Hepatocyte (in vitro differentiated cells): ENCODE measurements around the gene ZFHX3. TPM values are rescaled to one million over a fixed set of nuclear protein-coding genes. Genes with fewer than 3 reads are reported as not detected.

Source experiments
- DNase-seq: peaks from one replicate; pipeline ENCODE4 v3.0.0-alpha.2; 2016; ENCODE audit warnings: low spot score
- H2AFZ ChIP-seq: fragments of 200-600 bp; sonication (generic); 2 replicates; pipeline ENCODE4 v1.6.0; 2016; ENCODE audit warnings: antibody characterized with exemption, mild to moderate bottlenecking
- H3K27ac ChIP-seq: fragments of 200-600 bp; sonication (generic); 2 replicates; pipeline ENCODE4 v1.5.1; 2016; ENCODE audit warnings: mild to moderate bottlenecking
- H3K27me3 ChIP-seq: fragments of 200-600 bp; sonication (generic); 2 replicates; pipeline ENCODE4 v1.6.1; 2016
- H3K36me3 ChIP-seq: fragments of 200-600 bp; sonication (generic); replicated peaks from 2 replicates; pipeline ENCODE4 v1.5.1; 2016; ENCODE audit warnings: low read depth; ENCODE audit not compliant: insufficient read depth
- H3K4me1 ChIP-seq: fragments of 200-600 bp; sonication (generic); 2 replicates; pipeline ENCODE4 v1.5.1; 2016; ENCODE audit warnings: mild to moderate bottlenecking, moderate library complexity; ENCODE audit not compliant: insufficient read depth
- H3K4me2 ChIP-seq: fragments of 200-600 bp; sonication (generic); 2 replicates; pipeline ENCODE4 v1.6.0; 2016
- H3K4me3 ChIP-seq: fragments of 200-600 bp; sonication (generic); 2 replicates; pipeline ENCODE4 v1.5.1; 2016; ENCODE audit warnings: mild to moderate bottlenecking
- H3K79me2 ChIP-seq: fragments of 200-600 bp; sonication (generic); 2 replicates; pipeline ENCODE4 v1.6.0; 2017; ENCODE audit warnings: mild to moderate bottlenecking
- H3K9me2 ChIP-seq: fragments of 200-600 bp; sonication (generic); replicated peaks from 2 replicates; pipeline ENCODE4 v1.6.0; 2017; ENCODE audit warnings: mild to moderate bottlenecking; ENCODE audit not compliant: insufficient read depth
- H3K9me3 ChIP-seq: fragments of 200-600 bp; sonication (generic); 2 replicates; pipeline ENCODE4 v1.5.1; 2016; ENCODE audit warnings: low read depth, mild to moderate bottlenecking
- H4K20me1 ChIP-seq: fragments of 200-600 bp; sonication (generic); 2 replicates; pipeline ENCODE4 v1.6.0; 2016; ENCODE audit warnings: mild to moderate bottlenecking; ENCODE audit not compliant: insufficient read depth, poor library complexity, severe bottlenecking
- EZH2 ChIP-seq: fragments of 200-600 bp; sonication (generic); IDR thresholded peaks from 2 replicates; pipeline ENCODE4 v1.6.1; 2016; ENCODE audit warnings: antibody characterized with exemption, mild to moderate bottlenecking, borderline replicate concordance
- EZH2phosphoT487 ChIP-seq: fragments of 200-600 bp; sonication (generic); IDR thresholded peaks from one replicate; pipeline ENCODE4 v1.6.1; 2018; ENCODE audit warnings: antibody characterized with exemption, mild to moderate bottlenecking, low read depth, moderate library complexity; ENCODE audit not compliant: unreplicated experiment, severe bottlenecking
- WGBS: methylation state at CpG from one replicate; pipeline ENCODE4 v1.1.6; 2016; ENCODE audit warnings: low lambda C conversion rate; ENCODE audit errors: missing lambda C conversion rate; 5-methylcytosine and 5-hydroxymethylcytosine counted together
- polyA plus RNA-seq: library from polyadenylated mRNA; unstranded; fragments of >200 nt; fragmentation: Nextera tagmentation; extraction: Ambion mirVana; gene quantifications from 2 replicates; pipeline ENCODE4 v1.2.1, GENCODE V29; 2016
- total RNA-seq: library from RNA; depleted of rRNA; stranded (reverse); fragments of >200 nt; gene quantifications from 2 replicates; pipeline ENCODE4 v1.2.3, GENCODE V29; 2014
- TF ChIP-seq, protein P1 (sequence below): fragments of 200-600 bp; sonication (generic); IDR thresholded peaks from 2 replicates; pipeline ENCODE4 v1.5.1; 2016; ENCODE audit warnings: antibody characterized with exemption, mild to moderate bottlenecking; ENCODE audit not compliant: poor library complexity

The ZFHX3 gene
- total and polyA plus RNA-seq, 2 experiments from 2014 or later, result 6.4 to 11.6 TPM

DNA sequence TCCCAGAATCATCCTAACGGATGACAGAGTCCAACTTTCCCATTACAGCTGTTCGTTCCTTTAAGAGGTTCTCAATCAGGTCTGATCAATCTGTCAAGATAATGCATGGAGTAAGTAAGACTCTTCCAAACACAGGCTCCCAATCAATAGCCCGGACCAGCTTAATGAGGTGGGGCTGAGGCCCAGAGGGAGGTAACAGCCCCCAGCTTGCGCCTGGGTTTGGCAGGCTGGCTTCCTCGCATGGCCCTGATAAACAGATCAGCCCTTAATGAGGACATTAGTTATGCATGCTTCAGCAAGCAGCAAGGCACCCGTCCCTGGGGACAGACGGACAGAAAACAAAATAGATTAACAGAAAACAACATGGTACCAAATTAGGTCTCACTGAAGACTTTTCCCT lies 145.7 kb downstream of the ZFHX3 start:
- no peaks in the 10 kb centered on the region for H3K36me3 ChIP-seq
- DNase-seq, result no peak
- no peaks in the 10 kb centered on the region for H4K20me1 ChIP-seq
- TF ChIP-seq EZH2phosphoT487, result no peak
- TF ChIP-seq EZH2, result no peak
- TF ChIP-seq, protein P1, sequence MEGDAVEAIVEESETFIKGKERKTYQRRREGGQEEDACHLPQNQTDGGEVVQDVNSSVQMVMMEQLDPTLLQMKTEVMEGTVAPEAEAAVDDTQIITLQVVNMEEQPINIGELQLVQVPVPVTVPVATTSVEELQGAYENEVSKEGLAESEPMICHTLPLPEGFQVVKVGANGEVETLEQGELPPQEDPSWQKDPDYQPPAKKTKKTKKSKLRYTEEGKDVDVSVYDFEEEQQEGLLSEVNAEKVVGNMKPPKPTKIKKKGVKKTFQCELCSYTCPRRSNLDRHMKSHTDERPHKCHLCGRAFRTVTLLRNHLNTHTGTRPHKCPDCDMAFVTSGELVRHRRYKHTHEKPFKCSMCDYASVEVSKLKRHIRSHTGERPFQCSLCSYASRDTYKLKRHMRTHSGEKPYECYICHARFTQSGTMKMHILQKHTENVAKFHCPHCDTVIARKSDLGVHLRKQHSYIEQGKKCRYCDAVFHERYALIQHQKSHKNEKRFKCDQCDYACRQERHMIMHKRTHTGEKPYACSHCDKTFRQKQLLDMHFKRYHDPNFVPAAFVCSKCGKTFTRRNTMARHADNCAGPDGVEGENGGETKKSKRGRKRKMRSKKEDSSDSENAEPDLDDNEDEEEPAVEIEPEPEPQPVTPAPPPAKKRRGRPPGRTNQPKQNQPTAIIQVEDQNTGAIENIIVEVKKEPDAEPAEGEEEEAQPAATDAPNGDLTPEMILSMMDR, result no peak
- no peak overlapping the region for H3K4me2 ChIP-seq
- no peak overlapping the region for H2AFZ ChIP-seq
- WGBS, result 80% methylated on average over 7 of the region's 7 CpGs
- no peak overlapping the region for H3K4me3 ChIP-seq
- H3K27me3 ChIP-seq, result no peaks in the 10 kb centered on the region
- no peaks in the 10 kb centered on the region for H3K9me3 ChIP-seq
- no peaks in the 10 kb centered on the region for H3K4me1 ChIP-seq
- no peaks in the 10 kb centered on the region for H3K9me2 ChIP-seq
- H3K79me2 ChIP-seq, result peaks cover 35% of the 10 kb centered on the region
- no peak overlapping the region for H3K27ac ChIP-seq

DNA sequence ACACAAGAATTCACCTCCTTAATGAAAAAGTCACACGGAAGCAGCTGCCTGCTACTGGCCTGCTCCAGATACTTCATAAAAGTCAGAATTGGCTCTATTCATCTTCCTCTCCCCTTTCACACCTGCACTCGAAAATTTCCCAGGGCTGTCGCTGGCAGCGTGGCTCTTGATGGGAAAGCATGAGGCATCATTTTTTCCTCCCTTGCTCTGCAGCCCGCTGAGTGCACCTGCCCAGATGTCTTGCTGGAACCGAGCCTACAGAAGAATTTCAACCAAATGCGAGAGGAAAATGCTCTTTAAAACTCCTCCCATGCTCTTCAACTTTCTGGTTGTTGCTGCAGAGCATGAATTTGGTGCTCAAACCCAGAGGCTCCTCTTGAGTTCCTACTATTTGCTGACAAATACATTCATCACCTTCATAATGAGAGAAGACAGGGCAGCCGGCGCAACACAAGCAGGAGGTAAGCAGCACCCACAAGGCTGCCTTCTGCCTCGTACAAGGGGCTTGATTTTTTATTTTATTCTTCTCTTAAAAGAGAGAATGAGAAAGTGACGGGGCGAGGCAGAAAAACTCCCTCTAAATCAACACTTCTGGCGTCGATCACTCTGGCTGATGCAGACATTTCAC lies 146.8 kb downstream of the ZFHX3 start:
- no peak overlapping the region for H3K4me2 ChIP-seq
- H3K9me2 ChIP-seq, result no peaks in the 10 kb centered on the region
- H4K20me1 ChIP-seq, result no peaks in the 10 kb centered on the region
- no peaks in the 10 kb centered on the region for H3K27me3 ChIP-seq
- WGBS, result 90% methylated on average over 14 of the region's 14 CpGs
- no peak overlapping the region for H3K4me3 ChIP-seq
- no peak overlapping the region for H3K27ac ChIP-seq
- H3K4me1 ChIP-seq, result no peaks in the 10 kb centered on the region
- H3K36me3 ChIP-seq, result no peaks in the 10 kb centered on the region
- peaks cover 46% of the 10 kb centered on the region for H3K79me2 ChIP-seq
- H2AFZ ChIP-seq, result no peak overlapping the region
- TF ChIP-seq EZH2phosphoT487 (no peak), EZH2 (no peak)
- TF ChIP-seq, protein P1, result no peak
- no peak for DNase-seq
- H3K9me3 ChIP-seq, result no peaks in the 10 kb centered on the region

DNA sequence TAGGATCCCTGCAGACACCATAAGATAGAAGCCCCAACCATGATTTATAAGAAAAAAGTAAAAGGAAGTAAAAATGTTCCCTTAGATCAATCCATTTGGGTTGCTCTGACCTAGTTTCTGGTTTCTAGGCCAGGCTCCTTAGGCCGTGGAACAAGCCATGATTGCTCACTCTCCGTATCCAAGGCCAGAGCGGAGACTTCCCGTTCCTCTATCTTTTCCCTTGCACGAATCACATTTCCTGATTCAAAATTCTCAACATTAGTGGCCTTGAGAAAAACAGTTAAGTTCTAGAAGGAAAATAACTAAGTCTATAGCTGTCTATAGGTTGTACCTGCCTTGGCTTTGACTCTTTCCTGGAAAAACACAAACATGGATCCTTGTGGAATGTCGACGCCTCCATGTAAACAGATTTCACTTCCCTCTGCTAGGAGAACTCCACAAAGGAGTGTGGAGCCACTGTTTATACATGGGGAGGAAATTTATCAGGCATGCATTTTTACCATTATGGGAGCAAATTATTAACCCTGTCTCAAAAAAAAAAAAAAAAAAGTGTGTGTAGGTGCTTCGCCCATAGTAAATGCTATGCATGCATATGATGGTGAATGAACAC lies 149.6 kb downstream of the ZFHX3 start:
- Histone ChIP-seq H2AFZ (no peak overlapping the region), H3K36me3 (no peaks in the 10 kb centered on the region), H3K4me3 (no peak overlapping the region), H3K9me3 (no peaks in the 10 kb centered on the region), H3K4me2 (no peak overlapping the region), H3K27ac (peak overlapping the region; percentile 52), H4K20me1 (no peaks in the 10 kb centered on the region), H3K79me2 (peaks cover 63% of the 10 kb centered on the region), H3K9me2 (no peaks in the 10 kb centered on the region), H3K27me3 (no peaks in the 10 kb centered on the region), H3K4me1 (no peaks in the 10 kb centered on the region)
- TF ChIP-seq, protein P1, result no peak
- no peak for TF ChIP-seq EZH2phosphoT487
- TF ChIP-seq EZH2, result no peak
- DNase-seq, result no peak
- WGBS, result 87% methylated on average over 8 of the region's 8 CpGs
